ENCODE measurements around the gene POC1A. TPM values are rescaled to one million over a fixed set of nuclear protein-coding genes. Genes with fewer than 3 reads are reported as not detected.

The POC1A gene
- total and polyA plus RNA-seq, 10 of the 15 experiments (the other 5 are each of a cell fraction or from before 2014, with no cell fraction given), result 8.5 to 49.8 (median 23.5) TPM

- TF ChIP-seq, protein P1, sequence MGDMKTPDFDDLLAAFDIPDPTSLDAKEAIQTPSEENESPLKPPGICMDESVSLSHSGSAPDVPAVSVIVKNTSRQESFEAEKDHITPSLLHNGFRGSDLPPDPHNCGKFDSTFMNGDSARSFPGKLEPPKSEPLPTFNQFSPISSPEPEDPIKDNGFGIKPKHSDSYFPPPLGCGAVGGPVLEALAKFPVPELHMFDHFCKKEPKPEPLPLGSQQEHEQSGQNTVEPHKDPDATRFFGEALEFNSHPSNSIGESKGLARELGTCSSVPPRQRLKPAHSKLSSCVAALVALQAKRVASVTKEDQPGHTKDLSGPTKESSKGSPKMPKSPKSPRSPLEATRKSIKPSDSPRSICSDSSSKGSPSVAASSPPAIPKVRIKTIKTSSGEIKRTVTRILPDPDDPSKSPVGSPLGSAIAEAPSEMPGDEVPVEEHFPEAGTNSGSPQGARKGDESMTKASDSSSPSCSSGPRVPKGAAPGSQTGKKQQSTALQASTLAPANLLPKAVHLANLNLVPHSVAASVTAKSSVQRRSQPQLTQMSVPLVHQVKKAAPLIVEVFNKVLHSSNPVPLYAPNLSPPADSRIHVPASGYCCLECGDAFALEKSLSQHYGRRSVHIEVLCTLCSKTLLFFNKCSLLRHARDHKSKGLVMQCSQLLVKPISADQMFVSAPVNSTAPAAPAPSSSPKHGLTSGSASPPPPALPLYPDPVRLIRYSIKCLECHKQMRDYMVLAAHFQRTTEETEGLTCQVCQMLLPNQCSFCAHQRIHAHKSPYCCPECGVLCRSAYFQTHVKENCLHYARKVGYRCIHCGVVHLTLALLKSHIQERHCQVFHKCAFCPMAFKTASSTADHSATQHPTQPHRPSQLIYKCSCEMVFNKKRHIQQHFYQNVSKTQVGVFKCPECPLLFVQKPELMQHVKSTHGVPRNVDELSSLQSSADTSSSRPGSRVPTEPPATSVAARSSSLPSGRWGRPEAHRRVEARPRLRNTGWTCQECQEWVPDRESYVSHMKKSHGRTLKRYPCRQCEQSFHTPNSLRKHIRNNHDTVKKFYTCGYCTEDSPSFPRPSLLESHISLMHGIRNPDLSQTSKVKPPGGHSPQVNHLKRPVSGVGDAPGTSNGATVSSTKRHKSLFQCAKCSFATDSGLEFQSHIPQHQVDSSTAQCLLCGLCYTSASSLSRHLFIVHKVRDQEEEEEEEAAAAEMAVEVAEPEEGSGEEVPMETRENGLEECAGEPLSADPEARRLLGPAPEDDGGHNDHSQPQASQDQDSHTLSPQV (IDR thresholded peaks at IDR 0.05), result no peak
- TF ChIP-seq ASH2L (IDR thresholded peaks at IDR 0.05; ENCODE audit: borderline replicate concordance, low read depth), result no peak
- TF ChIP-seq ZNF274 (IDR thresholded peaks at IDR 0.05; ENCODE audit: insufficient read depth, insufficient read length), result no peak
- TF ChIP-seq, protein P2, sequence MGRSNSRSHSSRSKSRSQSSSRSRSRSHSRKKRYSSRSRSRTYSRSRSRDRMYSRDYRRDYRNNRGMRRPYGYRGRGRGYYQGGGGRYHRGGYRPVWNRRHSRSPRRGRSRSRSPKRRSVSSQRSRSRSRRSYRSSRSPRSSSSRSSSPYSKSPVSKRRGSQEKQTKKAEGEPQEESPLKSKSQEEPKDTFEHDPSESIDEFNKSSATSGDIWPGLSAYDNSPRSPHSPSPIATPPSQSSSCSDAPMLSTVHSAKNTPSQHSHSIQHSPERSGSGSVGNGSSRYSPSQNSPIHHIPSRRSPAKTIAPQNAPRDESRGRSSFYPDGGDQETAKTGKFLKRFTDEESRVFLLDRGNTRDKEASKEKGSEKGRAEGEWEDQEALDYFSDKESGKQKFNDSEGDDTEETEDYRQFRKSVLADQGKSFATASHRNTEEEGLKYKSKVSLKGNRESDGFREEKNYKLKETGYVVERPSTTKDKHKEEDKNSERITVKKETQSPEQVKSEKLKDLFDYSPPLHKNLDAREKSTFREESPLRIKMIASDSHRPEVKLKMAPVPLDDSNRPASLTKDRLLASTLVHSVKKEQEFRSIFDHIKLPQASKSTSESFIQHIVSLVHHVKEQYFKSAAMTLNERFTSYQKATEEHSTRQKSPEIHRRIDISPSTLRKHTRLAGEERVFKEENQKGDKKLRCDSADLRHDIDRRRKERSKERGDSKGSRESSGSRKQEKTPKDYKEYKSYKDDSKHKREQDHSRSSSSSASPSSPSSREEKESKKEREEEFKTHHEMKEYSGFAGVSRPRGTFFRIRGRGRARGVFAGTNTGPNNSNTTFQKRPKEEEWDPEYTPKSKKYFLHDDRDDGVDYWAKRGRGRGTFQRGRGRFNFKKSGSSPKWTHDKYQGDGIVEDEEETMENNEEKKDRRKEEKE (IDR thresholded peaks at IDR 0.05), result no peak
- no peak for TF ChIP-seq POLR2AphosphoS2 (IDR thresholded peaks at IDR 0.05; ENCODE audit: low read depth, low read length)
- no peak for TF ChIP-seq SMC3 (IDR thresholded peaks at IDR 0.05; ENCODE audit: borderline replicate concordance, low read length)
- no peak for TF ChIP-seq CREM (IDR thresholded peaks at IDR 0.05; ENCODE audit: low read depth)
Observed at GRCh38 chr3:52091586-52092270, 62.5 kb downstream of the POC1A start (continued).

Measured in GM12878 (cell line).